Medulla oblongata (tissue), 1 donor: ENCODE measurements around the gene SIRT3.

Experiments used
- DNase-seq: peaks from one replicate; pipeline ENCODE4 v3.0.0-alpha.2; 2015; ENCODE audit errors: extremely low spot score

Gene SIRT3

DNA sequence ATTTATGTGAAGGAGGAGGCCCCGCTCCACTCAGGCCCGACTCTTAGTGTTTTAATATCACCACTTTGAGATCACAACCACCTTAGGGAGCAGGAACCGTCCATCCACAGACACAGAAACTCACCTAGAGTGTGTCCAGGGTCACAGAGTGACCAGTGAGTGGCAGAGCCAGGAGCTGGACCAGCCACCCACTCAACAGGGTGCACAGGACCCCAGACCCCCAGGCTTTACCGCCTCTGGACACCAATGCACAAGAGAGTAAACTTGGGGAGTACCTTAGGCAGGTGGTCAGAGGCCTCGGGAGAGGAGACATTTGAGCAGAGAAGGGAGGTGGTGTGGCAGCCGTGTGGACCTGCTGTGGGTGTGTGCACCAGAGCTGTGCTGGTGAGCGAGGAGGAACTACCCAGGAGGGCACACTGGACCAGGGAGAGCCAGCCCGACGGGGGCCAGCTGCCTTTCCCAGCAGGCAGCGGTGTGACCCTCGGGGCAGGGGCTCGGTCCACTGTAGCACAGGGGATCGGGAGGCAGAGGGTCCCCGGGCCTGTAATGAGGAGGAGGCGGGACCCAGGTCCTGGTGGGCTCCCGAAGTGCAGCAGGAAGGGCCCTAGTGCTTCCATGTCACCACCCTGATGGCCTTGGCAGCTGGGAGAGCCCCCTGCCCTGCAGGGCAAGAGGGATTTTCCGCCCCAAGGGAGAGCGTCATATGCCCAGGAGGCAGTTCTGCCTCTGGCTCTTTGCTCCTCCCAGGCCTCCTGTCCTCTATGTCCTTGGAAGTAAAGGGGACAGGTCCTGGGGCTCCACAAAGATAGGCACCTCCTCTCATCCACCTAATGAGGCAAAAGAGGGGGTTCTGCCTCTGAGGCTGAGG, 34.5 kb upstream of the SIRT3 start:
- DNase-seq: no peak

DNA sequence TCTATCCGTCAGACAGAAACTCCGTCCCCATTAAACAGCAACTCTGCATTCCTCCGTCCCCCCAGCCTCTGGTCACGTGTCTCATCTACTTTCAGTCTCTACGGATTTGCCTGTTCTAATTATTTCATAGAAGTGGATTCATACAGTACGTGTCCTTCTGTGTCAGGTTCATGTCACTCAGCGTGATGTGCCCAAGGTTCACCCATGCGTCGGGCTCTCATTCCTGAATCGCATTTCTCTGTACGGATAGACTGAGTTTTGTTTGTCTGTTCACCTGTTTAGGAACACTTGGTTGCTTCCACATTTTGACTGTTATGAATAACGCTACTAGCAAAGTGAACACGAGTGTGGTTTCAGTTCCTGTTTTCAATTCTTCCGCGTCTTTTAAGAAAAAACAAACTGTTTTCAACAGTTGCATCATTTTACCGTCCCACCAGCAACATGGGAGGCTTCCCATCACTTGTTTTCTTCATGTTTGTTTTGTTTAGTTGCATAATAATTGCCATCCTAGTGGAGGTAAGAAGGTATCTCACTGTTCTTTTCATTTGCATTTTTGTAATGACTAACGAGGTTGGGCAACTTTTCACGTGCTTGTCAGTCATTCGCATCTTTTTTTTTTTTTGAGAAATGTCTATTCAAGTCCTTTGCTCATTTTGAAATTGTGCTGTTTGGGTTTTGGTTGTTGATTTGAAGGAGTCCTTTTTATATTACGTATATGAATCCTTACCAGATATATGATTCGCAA, 33.2 kb upstream of the SIRT3 start:
- peak; percentile 80 for DNase-seq

DNA sequence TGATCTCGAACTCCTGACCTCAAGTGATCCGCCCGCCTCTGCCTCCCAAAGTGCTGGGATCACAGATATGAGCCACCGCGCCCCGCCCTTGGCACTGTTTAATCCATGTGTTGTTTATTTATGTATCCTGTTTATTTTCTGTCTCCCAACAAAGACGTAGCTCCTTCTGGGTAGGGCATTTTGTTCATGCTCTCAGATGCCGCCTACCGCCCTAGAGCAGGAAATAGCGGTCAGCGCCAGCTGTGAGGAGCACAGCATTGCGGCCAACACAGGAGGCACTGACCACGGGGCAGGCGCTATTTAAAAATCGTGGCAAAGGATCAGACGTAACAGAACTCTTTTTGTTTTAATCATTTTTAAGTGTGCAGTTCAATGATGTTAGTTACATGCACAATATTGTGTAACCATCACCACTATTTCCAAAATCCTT, 32.6 kb upstream of the SIRT3 start:
- DNase-seq: peak; percentile 77

DNA sequence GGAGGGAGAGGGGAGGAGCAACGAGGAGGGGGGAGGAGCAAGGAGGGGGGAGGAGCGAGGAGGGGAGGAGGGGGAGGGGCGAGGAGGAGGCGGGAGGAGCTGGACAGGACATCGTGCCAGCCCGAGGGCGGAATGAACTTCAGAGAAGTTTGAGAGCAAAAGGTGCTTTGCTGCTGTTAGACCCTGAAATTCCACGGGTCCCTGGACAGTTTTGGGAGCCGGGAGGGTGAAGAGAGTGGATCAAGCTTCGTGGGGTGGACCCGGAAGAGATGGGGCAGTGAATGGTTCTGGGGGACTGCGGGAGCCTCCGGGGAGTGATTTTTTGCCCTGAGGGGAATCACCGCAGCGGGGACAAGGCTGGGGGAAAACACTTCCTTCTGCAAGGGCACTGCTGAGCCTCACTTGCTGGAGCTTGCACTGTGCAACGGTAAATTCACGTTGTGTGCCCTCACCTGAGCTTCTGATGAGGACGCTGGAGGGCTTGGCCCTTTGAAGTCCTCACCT, 31.4 kb upstream of the SIRT3 start:
- DNase-seq: no peak

DNA sequence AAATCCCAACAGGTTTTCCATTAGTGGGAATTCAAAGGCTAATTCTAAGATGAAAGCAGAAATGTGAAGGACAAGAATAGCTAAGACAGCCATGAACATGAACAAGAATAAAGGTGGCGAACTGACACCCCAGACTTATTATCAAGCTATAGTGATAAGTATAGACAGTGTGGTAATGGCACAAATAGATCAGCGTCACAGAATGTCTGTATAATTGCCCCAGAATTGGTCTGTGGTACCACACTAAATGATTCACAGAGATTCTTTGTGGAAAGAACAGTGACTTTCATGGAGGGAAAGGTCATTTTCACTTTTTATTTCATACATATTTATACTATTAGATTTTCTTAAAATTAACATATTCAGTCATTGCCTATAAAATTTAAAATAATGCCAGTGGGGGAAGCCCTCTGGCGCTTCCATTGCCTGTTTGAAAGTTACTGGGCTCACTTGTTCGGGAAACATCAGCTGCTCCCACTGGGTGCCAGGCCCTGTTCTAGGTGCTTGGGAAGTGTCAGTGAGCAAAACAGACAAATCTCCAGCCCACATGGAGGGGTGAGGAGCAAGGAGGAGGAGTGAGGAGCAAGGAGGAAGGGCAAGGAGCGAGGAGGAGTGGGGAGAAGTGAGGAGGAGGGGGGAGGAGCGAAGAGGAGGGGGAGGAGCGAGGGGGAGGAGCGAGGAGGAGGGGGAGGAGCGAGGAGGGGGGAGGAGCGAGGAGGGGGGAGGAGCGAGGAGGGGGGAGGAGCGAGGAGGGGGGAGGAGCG, 30.7 kb upstream of the SIRT3 start:
- no peak for DNase-seq

DNA sequence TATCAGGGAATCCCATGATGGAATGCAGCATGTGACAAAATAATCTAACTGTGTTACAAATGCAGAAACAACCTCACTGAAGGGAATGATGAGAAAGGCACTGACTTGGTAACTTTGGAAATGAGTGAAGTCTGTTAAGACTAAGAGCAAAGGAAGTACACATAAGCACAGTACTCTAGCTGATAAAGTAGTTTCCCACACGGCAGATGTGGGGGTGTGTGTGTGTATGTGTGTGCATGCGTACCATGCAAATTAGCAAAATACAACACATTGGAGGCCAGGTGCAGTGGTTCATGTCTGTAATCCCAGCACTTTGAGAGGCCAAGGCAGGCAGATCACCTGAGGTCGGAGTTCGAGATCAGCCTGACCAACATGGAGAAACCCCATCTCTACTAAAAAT, 25.5 kb upstream of the SIRT3 start:
- no peak for DNase-seq

DNA sequence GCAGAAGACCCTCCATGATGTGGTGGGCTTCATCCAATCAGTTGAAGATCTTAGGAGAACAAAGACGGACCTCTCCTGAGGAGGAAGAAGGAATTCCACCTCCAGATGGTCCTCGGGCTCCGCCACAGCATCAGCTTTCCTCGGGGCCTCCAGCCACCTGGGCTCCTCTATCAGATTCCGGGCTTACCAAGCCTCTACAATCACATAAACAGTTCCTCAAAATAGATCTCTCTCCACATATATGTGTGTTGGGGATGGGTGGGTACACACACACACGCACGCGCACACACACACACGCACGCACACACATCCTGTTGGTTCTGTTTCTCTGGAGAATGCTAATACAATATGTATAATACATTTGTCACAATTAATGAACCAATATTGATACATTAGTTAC, 23.3 kb upstream of the SIRT3 start:
- DNase-seq: no peak

DNA sequence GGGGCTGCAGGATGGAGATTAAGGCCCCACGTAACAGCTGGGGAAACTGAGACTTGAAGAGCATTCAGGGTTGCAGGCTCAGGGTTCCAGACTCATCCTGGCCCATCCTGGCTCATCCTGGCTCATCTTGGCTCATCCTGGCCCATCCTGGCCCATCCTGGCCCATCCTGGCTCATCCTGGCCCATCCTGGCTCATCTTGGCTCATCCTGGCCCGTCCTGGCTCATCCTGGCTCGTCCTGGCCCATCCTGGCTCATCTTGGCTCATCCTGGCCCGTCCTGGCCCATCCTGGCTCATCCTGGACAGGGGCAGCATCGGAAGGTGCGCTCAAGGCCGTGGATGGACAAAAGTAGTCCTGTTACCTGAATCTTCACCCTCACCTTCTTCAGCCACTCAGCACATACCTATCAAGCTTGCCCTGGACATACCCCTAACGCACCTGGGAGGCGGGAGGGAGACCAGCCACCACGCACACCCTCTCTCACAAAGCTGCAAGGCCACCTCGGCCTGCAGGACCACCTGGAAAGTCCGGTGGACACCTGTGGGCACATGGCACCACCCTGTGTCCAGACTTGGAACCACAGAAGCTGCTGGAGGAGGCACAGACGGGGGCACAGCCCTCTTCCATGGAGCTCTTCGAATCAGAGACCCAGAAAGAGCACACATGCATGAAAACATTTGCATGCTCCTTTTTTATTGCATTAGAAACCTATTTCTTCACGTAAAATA, 21.8 kb upstream of the SIRT3 start:
- no peak for DNase-seq

DNA sequence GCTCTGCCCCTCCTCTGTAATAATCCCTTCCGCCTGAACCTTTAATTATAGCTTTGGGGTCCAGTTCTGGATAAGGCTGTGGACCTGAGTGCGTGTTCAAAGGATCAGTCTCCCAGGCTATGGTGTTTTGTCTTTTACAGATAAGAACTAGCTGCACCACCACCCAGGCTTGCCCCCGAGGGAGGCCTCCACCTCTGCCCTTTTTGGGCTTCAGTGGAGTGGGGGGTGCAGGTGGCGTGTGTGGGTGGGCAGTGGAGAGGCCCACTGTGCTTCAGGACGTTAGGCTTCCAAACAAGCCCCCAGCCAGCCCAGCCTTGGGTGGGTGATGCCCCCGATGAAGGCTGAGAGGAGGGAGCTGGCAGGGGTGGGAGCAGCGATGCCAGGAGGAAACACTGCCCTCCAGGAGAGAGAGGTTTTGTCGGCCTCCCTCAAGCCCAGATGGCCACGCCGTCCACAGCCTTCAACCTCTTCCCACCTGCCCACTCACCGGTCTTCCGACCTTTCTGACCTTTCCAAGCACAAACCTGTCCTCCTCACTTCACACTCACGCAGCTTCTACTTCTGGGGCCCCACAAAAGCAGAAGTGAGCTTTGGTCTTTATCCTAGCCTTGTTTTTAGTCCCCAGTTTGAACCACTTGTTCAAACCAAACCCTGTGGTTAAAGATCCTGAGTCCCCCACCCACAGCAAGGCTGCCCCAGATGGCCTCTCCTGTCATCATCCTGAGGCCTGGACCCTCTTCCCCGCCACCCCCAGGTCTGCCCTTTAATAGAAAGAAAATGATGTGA, 21.0 kb upstream of the SIRT3 start:
- DNase-seq: no peak

DNA sequence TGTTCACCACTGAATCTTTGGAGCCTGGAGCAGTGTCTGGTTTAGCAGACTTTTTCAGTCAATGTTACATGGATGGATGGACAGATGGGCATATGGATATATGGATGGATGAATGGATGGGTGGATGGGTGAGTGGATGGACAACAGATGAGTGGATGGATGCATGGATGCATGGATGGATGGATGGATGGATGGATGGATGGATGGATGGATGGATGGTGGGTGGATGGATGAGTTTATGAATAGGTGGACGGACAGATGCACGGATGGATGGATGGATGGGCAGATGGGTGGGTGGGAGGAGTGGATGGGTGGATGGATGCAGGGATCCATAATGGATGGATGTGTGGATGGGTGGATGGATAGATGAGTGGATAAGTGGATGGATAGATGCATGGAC, 19.7 kb upstream of the SIRT3 start:
- DNase-seq: no peak

DNA sequence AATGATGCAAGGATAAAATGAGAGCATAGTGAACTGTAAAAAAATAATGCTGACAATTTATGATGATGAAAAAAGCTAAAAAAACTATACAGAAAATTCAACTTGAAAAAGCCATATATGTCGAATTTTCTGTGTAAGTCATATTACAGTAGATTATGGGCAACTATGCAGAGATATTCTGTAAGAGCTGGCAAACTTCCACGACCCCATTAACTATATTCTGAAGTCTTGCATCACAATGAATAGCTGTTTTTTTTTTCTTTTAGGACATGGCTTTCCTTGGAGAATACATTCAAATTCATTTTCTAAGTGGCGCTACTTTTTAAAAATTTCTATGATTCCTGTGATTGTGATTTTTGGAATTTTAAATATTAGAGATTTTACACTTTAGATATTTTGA, 19.0 kb upstream of the SIRT3 start:
- DNase-seq: no peak

DNA sequence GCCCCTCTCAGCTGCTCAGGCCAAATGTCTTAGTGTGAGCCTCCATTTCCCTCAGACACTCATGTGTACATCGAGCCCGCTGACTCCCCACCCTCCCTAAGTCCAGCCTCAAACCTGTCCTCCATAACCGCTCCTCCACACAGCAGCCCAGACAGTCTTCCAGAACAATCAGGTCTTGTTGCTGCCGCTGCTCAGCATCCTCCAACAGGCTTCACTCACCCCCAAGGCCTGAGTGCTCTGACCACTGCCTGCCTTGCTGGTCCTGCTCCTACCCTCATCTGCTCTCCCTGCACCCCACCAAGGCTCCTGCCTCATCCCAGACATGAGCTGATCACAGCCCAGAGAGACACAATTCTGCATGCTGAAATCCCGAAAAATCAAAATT, 17.7 kb upstream of the SIRT3 start:
- DNase-seq: no peak

DNA sequence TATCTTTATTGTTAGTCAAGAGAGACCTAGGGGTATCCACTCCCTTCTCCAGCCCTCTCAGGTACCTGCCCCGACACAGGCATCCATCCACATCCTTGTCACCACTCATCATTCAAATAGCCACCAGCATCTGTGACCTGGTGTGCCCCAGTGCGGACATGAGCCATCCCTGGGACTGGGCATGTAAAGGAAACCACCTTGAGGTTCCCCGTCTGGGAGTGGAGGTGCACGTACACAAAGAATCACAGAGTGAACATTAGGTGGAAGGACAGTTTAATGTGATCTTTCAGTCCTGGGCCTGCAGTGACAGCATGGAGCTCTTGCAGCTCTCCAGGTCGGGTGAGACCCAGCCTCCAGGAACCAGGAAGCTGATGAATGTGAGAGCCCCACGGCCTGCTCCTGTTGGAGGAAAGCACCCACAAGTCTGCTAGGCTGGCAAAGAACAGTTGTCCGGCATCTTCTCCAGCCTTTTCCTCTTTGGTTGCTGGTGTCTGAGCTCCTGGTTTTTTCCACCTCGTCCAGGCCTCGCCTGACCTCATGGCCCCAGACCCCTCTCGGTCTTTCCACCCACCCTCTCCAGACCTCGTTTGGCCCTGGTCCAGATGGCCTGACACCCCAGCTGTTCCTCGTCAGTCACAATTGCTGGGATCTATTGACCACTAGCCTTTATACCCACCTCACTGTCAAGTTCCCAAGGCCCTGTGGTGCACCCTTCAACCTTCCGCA, 17.2 kb upstream of the SIRT3 start:
- DNase-seq: no peak

DNA sequence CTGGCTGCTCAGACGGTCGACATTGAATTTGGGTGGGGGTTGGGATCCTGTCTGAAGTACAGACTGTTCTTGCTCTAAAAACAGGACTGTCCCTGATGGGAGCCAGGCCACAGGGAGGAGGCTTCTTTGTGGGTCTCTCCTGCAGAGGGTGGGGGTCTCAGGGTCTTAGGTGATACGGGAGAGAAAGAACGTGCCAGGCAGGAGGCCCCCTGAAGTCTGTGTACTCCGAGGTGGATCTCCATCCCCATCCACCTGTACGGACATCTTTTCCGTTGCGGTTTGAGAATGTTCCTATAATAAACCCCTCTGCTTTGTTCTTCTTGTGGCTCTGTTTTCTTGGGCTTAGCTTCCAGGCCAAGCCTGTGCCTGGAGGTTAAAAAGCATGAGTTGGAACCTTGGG, 16.5 kb upstream of the SIRT3 start:
- no peak for DNase-seq

DNA sequence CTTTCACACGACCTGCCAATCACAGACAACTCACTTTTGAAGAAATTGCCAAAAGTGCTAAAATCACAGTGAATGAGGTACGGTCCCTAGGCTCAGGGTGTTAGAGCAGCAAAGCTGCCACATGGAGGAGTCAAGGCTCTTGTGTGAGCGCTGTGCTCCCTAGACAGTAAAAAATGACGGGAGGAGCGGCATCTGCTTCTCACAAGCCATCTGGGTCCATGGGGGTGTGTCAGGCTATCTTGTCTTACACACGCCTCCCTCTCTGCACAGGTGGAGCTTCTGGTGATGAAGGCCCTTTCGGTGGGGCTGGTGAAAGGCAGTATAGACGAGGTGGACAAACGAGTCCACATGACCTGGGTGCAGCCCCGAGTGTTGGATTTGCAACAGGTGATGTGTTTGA, 15.4 kb upstream of the SIRT3 start:
- DNase-seq: no peak

DNA sequence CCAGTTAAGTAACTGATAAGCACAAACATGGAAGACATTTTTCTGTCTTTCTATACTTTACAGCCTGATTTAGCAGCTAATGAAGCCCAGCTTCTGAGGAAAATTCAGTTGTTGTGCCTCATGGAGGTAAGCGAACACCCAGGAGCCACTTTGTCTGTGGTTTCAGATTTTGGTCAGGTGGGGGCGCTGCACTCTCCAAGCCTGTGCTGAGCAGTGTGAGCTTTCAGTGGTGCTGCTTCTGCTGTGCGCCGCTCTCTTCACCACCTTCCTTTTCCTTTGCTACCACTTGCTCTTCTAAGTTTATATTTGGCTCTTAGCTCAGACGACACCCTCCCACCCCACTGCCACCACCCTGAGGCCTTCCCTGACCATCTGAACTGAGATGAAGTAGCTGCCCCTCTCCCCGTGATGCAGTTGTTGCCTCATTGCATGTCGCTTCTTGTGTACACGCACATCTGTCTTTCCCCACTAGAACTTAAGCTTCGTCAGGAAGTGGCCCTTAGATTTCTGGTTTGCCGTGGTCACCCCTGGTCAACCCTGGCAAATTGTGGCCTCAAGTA, 14.7 kb upstream of the SIRT3 start:
- peak; percentile 45 for DNase-seq

DNA sequence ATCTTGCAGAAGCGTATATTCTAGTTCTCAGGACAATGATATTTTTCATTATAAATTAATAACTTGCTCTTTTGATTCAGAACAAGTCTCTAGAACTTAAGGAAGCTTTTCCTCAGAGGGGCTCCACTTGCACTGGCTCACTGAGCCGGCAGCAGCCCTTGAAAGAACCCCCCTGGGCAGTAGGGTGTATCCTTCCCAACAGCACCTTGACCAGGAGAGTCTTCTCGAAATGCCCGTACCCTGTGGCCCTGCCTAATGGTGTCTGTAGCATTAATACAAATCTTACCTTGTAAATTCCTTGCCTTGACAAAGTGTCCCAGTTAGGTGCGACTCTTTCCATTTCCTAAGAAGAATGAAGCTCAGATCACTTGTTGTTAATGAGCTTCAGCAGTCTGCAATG, 14.1 kb upstream of the SIRT3 start:
- DNase-seq: no peak

DNA sequence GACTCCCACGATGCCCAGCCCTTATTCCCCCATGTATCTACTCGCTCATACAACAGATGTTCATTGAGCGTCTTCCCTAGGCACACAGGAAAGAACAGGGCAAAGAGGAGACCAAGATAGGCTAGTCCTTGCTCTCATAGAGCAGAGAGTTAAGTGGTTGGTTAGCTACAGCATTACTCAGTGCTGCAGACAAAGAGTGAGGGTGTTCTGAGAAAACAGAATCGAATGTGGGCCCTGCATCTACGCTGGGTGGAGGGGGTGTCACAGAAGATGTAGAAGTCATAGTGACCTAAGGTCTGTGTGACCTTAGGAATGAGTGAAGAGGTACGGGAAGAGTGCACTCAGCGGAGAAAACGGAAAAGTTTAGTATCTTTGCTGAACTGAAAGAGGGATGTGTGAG, 12.9 kb upstream of the SIRT3 start:
- no peak for DNase-seq

DNA sequence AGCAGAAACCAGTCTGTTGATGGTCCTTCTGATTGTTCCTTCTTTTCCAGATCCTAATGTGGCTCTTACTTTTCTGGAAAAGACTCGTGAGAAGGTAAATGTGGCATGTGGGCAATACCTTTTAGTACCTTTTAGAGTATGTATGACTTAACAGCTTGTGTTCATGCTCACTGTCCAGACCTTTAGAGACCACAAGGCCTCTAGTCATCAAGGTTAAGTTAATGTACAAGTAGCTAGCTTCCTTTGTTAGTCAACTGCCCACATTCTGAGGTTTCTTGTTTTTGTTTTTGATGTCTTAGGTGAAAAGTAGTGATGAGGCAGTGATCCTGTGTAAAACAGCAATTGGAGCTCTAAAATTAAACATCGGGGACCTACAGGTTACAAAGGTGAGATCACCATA, 8.2 kb upstream of the SIRT3 start:
- no peak for DNase-seq

DNA sequence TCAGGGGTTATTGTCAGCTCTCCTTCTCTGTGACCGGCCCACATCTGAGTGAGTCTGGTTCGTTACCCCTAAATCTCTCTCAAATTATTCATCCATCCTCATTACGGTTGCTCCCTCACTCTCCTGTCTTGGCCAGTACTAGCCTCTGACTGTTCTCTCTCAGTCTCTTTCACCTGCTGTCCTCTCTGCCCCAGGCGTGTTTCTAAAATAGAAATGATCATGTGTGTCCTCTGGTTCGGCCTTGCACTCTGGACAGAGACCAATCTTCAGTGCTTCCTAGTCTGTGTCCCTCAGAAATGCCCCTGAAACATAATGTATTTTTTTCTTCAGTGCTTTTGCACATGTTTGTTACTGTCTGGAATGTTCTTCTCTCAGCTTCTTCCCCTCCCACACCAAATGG, 5.5 kb upstream of the SIRT3 start:
- DNase-seq: no peak
